A549 (cell line): Measurements from ENCODE around the gene FMC1.
"Not testable (repeated sequence)": the region's sequence is repeated elsewhere in the genome, so short reads cannot be mapped to it uniquely, and the experiment has no call there.

ENCODE experiments used
- CTCF ChIP-seq: fragments of >200 bp; sonication (Bioruptor Twin); formaldehyde crosslinking; IDR thresholded peaks from 3 replicates; pipeline ENCODE4 v1.5.1; 2016
- RAD21 ChIP-seq, 2 experiments: fragments of >200 bp in 1 of 2; sonication (Bioruptor Twin) in 1 of 2; formaldehyde crosslinking in 1 of 2; IDR thresholded peaks in 1 of 2; conservative IDR thresholded peaks in 1 of 2; 2 replicates in 1 of 2; 3 replicates in 1 of 2; pipeline ENCODE4 v1.6.1; 2012 to 2018; ENCODE audit warnings: inconsistent platforms in 1 of 2

GRCh38 chr7:139357729-139358506, 16.8 kb downstream of the FMC1 start:
- not testable (repeated sequence) for TF ChIP-seq CTCF; RAD21 (conservative IDR thresholded peaks at IDR 0.05 in 1 of 2, IDR thresholded peaks at IDR 0.05 in 1 of 2)
